GM18870 (cell line): ENCODE measurements around the gene AGER.
A peak's percentile ranks its signal among the peaks of the same experiment; 100 is the strongest.
"Not testable (repeated sequence)": the region's sequence is repeated elsewhere in the genome, so short reads cannot be mapped to it uniquely, and the experiment has no call there.

Experiments used
- ATAC-seq: cut with Tn5 transposase; IDR thresholded peaks from one replicate; pipeline ENCODE4 v1.9.1; 2021; ENCODE audit warnings: moderate library complexity; ENCODE audit not compliant: unreplicated experiment

AGER gene

GRCh38 chr6:32187725-32188380 lies 3.8 kb upstream of the AGER start:
- not testable (repeated sequence) for ATAC-seq

GRCh38 chr6:32187009-32187709 lies 3.1 kb upstream of the AGER start:
- ATAC-seq: no peak

GRCh38 chr6:32186151-32186840 lies 2.2 kb upstream of the AGER start:
- ATAC-seq: not testable (repeated sequence)

- not testable (repeated sequence) for ATAC-seq
These were observed 1.7 kb upstream of the AGER start for GRCh38 chr6:32185681-32186131.

- no peak for ATAC-seq
These were observed 470 bp downstream of the AGER start for GRCh38 chr6:32183483-32184083.

- ATAC-seq: no peak
These were observed 1.0 kb downstream of the AGER start for GRCh38 chr6:32183030-32183429.

GRCh38 chr6:32182555-32182981 lies 1.5 kb downstream of the AGER start:
- no peak for ATAC-seq

- ATAC-seq: no peak
These were observed 2.0 kb downstream of the AGER start for GRCh38 chr6:32181915-32182529.

- no peak for ATAC-seq
These were observed 2.8 kb downstream of the AGER start for GRCh38 chr6:32181148-32181702.

- no peak for ATAC-seq
These were observed 4.2 kb downstream of the AGER start for GRCh38 chr6:32179766-32180405.

GRCh38 chr6:32178547-32179440 lies 5.3 kb downstream of the AGER start:
- no peak for ATAC-seq

- ATAC-seq: peak; percentile 85
These were observed 6.1 kb downstream of the AGER start, which contains the start of gene RNF5 for GRCh38 chr6:32177788-32178546. TSS of gene RNF5 (plus strand) at chr6:32178405. CDS start at chr6:32178512, 107 bp downstream.

- no peak for ATAC-seq
These were observed 6.8 kb downstream of the AGER start for GRCh38 chr6:32177183-32177787.

GRCh38 chr6:32176476-32177182 lies 7.4 kb downstream of the AGER start:
- no peak for ATAC-seq

GRCh38 chr6:32175711-32176475 lies 8.2 kb downstream of the AGER start, which contains the start of gene AGPAT1:
TSS of gene AGPAT1 (minus strand) at chr6:32176084. CDS start at chr6:32171496, 4,588 bp downstream.
- ATAC-seq: no peak

- no peak for ATAC-seq
These were observed 8.7 kb downstream of the AGER start for GRCh38 chr6:32175322-32175710.
